ENCODE data around the gene HP.
A peak's percentile ranks its signal among the peaks of the same experiment; 100 is the strongest.
"Not testable (repeated sequence)": the region's sequence is repeated elsewhere in the genome, so short reads cannot be mapped to it uniquely, and the experiment has no call there.

HP gene, protein sequence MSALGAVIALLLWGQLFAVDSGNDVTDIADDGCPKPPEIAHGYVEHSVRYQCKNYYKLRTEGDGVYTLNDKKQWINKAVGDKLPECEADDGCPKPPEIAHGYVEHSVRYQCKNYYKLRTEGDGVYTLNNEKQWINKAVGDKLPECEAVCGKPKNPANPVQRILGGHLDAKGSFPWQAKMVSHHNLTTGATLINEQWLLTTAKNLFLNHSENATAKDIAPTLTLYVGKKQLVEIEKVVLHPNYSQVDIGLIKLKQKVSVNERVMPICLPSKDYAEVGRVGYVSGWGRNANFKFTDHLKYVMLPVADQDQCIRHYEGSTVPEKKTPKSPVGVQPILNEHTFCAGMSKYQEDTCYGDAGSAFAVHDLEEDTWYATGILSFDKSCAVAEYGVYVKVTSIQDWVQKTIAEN

DNA sequence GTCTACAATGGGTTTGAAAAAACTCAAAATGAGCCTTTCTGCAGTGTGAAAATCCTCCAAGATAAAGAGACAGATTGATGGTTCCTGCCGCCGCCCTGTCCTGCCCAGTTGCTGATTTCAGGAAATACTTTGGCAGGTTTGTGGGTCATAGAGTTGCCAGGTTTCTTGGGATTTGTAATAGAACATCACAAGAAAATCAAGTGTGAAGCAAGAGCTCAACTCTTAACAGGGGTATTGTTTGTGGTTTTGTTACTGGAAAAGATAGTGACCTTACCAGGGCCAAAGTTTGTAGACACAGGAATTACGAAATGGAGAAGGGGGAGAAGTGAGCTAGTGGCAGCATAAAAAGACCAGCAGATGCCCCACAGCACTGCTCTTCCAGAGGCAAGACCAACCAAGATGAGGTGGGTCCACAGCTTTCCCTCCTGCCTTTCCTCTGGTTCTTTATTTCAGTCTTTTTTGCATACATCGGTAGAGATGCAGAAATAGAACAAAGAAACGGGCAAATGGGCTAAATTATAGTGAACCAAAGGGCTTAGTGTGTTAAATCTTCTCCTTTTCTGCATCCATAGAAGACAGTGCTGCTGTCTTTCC is at the start of gene HP:
Gene HP, plus strand, starts transcription at position 252 of the 594 bp plus-strand sequence. Its CDS starts 148 bp downstream, at position 400.
- DNase-seq (ENCODE audit: low read depth in 1 of 2, low spot score in 1 of 2): not testable (repeated sequence)

- not testable (repeated sequence) for DNase-seq (ENCODE audit: low read depth in 1 of 2, low spot score in 1 of 2)
These were observed 46.3 kb upstream of the HP start for GRCh38 chr16:72008065-72008423.

DNA sequence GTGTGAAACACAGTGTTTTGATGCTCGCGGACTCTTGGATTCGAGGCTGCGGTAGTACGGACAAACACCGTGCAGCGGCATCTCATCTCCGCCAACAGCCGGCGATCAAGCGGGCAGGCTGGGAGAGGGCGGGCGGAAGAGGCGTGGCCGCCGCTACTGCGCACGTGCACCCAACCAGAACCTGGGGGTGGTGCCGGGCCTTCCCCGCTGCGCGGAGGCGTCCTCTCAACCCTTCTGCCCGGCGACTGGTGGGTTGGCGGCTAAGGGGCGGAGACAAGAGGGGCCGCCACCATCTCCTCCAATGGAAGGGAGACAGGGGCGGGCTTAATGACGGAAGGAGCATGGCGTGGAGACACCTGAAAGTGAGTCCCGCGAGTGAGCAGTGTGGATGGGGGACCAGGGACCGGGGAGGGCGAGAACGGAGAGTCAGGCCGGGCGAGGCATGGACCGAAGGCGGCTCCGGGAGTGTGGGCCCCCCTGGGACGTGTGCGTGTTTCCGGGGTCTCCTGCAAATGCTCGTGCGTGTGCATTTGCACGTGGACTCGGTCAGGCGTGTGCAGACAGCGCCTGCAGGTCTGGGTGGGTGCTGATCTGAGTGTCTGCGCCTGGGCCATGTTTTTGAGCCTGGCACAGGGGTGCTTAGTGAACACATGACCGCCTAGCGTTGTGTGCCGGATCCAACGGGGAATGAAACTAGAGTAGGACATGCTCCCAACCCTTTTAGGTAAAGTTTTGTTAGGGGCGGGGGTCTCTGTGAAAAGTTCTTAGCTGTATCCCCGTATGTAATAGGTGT is 45.7 kb upstream of the HP start, which contains the start of gene DHODH:
Gene DHODH, plus strand, starts transcription at position 321 of the 793 bp plus-strand sequence. Its CDS starts 21 bp downstream, at position 342.
- peak; percentile 91 to 97 for DNase-seq (ENCODE audit: low read depth in 1 of 2, low spot score in 1 of 2)

DNA sequence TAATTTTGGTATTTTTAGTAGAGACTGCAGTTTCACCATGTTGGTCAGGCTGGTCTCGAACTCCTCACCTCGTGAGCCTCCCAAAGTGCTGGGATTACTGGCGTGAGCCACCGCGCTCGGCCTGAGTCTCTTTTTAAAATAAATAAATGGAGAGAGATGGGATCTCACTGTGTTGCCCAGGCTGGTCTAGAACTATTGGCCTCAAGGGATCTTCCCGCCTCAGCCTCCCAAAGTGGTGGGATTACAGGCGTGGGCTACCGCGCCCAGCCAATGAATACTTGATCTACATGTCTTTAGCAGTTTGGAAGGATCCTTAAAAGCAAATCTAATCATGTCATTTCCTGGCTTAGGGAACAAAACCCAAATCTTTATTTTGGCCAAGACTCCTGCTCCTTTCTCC is 44.5 kb upstream of the HP start:
- DNase-seq (ENCODE audit: low read depth in 1 of 2, low spot score in 1 of 2): no peak

GRCh38 chr16:72012607-72013006 is 41.7 kb upstream of the HP start:
- DNase-seq (ENCODE audit: low read depth in 1 of 2, low spot score in 1 of 2): no peak

DNA sequence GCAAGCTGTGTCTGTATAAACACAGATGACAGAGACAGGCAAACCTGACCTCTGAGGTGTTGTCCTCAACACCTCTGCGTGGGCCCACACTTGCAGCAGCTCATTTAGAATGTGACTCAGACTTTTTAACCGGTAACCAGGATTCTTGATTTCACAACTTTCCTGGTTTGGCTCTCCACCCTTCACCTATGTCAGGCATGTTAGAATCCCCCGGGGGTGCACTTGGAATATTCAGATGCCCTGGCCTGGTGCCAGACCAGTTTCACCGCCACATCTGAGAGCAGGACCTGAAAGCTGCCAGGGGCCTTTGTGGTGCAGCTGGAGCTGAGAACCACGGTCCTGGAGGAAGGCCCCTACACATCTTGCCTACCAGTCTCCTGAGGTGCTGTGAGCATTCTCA is 40.9 kb upstream of the HP start:
- no peak for DNase-seq (ENCODE audit: low read depth in 1 of 2, low spot score in 1 of 2)

GRCh38 chr16:72013888-72014581 is 40.3 kb upstream of the HP start:
- DNase-seq (ENCODE audit: low read depth in 1 of 2, low spot score in 1 of 2): no peak

GRCh38 chr16:72014675-72015074 is 39.6 kb upstream of the HP start:
- DNase-seq (ENCODE audit: low read depth in 1 of 2, low spot score in 1 of 2): no peak

GRCh38 chr16:72015124-72015523 is 39.2 kb upstream of the HP start:
- no peak for DNase-seq (ENCODE audit: low read depth in 1 of 2, low spot score in 1 of 2)

- DNase-seq (ENCODE audit: low read depth in 1 of 2, low spot score in 1 of 2): no peak
These were observed 35.8 kb upstream of the HP start for GRCh38 chr16:72018470-72018869.

DNA sequence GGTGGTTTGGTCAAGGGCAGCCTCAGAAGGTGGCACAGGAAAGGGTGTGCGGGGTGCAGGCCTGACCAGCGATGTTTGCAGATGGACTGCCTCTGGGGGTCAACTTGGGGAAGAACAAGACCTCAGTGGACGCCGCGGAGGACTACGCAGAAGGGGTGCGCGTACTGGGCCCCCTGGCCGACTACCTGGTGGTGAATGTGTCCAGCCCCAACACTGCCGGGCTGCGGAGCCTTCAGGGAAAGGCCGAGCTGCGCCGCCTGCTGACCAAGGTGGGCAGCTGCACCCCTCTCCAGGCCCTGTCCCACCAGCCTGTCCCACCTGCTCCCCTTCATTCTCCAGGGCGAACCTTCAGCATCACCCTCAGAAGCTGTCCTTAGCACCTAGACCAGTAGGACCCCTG is 33.3 kb upstream of the HP start:
- DNase-seq (ENCODE audit: low read depth in 1 of 2, low spot score in 1 of 2): no peak

DNA sequence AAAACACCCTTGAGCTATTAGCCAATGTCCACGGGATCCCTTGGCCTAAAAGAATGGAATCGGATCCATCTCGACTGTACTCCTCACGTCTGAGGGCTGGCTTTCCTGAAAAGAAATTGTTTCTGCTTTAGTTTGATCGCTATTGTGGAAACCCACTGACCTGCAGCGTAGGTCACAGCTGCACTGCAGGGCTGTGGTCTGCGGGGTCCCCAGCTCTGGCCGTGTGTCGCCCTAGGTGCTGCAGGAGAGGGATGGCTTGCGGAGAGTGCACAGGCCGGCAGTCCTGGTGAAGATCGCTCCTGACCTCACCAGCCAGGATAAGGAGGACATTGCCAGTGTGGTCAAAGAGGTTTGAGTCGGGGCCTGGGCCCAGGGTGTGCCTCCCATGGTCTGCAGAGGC is 32.2 kb upstream of the HP start:
- no peak for DNase-seq (ENCODE audit: low read depth in 1 of 2, low spot score in 1 of 2)

DNA sequence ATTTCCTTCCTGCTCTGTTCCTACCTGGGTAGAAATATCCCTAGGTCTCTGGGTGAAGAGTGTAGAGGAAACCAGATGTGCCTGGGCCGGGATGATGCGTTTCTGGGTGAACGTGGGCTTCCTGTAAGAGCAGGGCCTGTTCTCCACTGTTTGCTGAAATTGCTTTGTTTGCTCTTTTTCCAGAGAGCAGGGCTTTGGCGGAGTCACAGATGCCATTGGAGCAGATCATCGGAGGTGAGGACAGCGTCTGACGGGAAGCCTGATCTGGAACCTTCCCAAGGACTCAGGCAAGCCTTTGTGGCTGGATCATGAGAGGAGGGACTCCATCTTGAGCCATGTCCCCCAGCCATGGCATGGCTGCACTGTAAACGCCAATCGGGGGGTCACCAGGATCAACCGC is 30.3 kb upstream of the HP start:
- no peak for DNase-seq (ENCODE audit: low read depth in 1 of 2, low spot score in 1 of 2)

- no peak for DNase-seq (ENCODE audit: low read depth in 1 of 2, low spot score in 1 of 2)
These were observed 29.4 kb upstream of the HP start for GRCh38 chr16:72024862-72025382.

DNA sequence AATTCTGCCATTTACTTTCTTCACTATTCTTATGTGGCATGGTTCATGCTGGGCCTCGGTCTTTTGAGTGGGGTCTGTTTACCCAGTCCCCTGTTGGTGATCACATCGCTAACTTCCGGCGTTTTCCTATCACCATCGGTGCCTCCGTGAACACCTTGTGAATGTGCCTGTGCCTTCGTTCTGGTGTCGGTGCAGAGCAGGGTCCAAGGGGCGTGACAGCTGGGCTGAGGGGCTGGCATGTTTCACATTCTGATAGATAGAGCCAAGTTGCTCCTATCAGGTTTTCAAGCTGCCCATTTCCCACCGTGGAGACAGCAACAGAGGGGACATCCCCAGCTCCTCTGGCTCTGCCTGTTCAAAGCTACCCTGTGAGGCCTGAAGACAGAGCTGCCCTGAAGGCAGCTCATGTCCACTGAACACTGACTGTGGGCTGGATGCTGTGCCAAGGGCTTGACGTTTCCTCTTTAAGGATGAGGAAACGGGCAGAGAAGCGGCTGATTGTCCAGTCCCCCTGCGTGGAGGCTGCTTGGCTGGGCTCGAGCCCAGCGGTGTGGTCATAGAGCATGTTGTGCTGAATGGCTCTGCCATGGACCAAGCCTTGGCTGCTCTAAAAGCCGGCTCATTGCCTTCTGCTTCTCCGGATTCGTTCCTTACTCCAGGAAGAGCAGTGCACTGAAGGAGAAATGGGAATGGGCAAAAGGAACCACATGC is 28.7 kb upstream of the HP start:
- no peak for DNase-seq (ENCODE audit: low read depth in 1 of 2, low spot score in 1 of 2)

- DNase-seq (ENCODE audit: low read depth in 1 of 2, low spot score in 1 of 2): no peak
These were observed 26.5 kb upstream of the HP start for GRCh38 chr16:72027669-72028378.

DNA sequence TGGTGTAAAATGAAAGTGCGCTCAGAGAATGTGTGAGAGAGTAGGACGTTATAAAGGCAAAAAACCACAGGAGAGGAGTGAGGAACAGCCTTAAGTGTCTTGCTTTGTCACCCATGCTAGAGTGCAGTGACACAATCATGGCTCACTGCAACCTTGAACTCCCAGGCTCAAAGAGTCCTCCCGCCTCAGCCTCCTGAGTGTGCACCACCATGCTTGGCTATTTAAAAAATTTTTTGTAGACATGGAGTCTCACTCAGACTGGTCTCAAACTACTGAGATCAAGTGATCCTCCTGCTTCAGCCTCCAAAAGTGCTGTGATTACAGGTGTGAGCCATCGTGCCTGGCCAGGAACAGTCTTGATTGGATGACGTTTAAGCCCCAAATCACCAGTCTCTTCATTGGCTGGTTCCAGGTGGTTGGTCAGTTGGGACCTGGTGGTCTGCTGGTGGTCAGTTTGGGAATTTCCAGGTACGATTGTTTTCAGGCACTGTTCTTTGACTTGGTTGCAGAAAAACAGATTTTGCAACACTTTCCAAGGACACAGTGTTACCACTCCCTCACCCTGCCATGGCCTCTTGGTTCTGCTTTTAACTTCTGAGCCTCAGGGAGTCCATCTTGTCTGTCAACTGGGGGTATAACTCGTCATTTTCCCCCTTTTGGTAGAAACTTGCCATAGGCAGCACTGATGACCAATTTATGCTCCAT is 24.6 kb upstream of the HP start:
- no peak for DNase-seq (ENCODE audit: low read depth in 1 of 2, low spot score in 1 of 2)

GRCh38 chr16:72033437-72033836 is 20.9 kb upstream of the HP start:
- DNase-seq (ENCODE audit: low read depth in 1 of 2, low spot score in 1 of 2): no peak

- DNase-seq (ENCODE audit: low read depth in 1 of 2, low spot score in 1 of 2): no peak
These were observed 18.2 kb upstream of the HP start for GRCh38 chr16:72036098-72036497.
